ENCODE results near the gene SSR1. TPM values are rescaled to one million over a fixed set of nuclear protein-coding genes. Genes with fewer than 3 reads are reported as not detected.

SSR1 gene
- total and polyA plus RNA-seq, 2 experiments from 2014 or later, result 65.3 to 70.2 TPM

DNA sequence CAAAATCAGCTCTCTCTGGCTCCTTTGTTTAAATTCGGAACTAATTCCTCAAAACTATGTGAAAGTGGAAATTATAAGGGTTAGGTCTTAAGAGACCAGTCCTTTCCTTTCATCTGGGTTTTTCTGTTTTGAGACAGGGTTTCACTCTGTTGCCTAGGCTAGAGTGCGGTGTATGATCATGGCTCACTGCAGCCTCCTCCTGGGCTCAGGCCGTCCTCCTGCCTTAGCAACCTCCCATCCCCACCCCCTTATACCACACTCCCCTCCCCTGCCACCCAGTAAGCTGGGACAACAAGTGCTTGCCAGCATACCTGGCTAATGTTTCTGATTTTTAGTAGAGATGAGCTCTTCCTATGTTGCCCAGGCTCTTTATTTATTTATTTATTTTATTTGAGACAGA, 12.8 kb upstream of the SSR1 start:
- no peak overlapping the region for H3K4me2 ChIP-seq
- H3K4me3 Mint-ChIP-seq, result no peak overlapping the region
- no peaks in the 10 kb centered on the region for H3K79me2 ChIP-seq (replicated peaks; ENCODE audit: insufficient read depth)
- no peaks in the 10 kb centered on the region for H3F3A ChIP-seq (replicated peaks; ENCODE audit: low read depth)
- DNase-seq (ENCODE audit: low spot score) (no peak), ATAC-seq (no peak)
- H2AFZ ChIP-seq, result no peak overlapping the region
- H3K27me3 Mint-ChIP-seq (ENCODE audit: insufficient read depth, low read depth, poor library complexity), result peaks cover 1% of the 10 kb centered on the region
- no peaks in the 10 kb centered on the region for H3K9me2 ChIP-seq (ENCODE audit: insufficient read depth)
- TF ChIP-seq ZNF114 (CRISPR knock-in tag; IDR thresholded peaks at IDR 0.05), result no peak
- TF ChIP-seq, protein P1, sequence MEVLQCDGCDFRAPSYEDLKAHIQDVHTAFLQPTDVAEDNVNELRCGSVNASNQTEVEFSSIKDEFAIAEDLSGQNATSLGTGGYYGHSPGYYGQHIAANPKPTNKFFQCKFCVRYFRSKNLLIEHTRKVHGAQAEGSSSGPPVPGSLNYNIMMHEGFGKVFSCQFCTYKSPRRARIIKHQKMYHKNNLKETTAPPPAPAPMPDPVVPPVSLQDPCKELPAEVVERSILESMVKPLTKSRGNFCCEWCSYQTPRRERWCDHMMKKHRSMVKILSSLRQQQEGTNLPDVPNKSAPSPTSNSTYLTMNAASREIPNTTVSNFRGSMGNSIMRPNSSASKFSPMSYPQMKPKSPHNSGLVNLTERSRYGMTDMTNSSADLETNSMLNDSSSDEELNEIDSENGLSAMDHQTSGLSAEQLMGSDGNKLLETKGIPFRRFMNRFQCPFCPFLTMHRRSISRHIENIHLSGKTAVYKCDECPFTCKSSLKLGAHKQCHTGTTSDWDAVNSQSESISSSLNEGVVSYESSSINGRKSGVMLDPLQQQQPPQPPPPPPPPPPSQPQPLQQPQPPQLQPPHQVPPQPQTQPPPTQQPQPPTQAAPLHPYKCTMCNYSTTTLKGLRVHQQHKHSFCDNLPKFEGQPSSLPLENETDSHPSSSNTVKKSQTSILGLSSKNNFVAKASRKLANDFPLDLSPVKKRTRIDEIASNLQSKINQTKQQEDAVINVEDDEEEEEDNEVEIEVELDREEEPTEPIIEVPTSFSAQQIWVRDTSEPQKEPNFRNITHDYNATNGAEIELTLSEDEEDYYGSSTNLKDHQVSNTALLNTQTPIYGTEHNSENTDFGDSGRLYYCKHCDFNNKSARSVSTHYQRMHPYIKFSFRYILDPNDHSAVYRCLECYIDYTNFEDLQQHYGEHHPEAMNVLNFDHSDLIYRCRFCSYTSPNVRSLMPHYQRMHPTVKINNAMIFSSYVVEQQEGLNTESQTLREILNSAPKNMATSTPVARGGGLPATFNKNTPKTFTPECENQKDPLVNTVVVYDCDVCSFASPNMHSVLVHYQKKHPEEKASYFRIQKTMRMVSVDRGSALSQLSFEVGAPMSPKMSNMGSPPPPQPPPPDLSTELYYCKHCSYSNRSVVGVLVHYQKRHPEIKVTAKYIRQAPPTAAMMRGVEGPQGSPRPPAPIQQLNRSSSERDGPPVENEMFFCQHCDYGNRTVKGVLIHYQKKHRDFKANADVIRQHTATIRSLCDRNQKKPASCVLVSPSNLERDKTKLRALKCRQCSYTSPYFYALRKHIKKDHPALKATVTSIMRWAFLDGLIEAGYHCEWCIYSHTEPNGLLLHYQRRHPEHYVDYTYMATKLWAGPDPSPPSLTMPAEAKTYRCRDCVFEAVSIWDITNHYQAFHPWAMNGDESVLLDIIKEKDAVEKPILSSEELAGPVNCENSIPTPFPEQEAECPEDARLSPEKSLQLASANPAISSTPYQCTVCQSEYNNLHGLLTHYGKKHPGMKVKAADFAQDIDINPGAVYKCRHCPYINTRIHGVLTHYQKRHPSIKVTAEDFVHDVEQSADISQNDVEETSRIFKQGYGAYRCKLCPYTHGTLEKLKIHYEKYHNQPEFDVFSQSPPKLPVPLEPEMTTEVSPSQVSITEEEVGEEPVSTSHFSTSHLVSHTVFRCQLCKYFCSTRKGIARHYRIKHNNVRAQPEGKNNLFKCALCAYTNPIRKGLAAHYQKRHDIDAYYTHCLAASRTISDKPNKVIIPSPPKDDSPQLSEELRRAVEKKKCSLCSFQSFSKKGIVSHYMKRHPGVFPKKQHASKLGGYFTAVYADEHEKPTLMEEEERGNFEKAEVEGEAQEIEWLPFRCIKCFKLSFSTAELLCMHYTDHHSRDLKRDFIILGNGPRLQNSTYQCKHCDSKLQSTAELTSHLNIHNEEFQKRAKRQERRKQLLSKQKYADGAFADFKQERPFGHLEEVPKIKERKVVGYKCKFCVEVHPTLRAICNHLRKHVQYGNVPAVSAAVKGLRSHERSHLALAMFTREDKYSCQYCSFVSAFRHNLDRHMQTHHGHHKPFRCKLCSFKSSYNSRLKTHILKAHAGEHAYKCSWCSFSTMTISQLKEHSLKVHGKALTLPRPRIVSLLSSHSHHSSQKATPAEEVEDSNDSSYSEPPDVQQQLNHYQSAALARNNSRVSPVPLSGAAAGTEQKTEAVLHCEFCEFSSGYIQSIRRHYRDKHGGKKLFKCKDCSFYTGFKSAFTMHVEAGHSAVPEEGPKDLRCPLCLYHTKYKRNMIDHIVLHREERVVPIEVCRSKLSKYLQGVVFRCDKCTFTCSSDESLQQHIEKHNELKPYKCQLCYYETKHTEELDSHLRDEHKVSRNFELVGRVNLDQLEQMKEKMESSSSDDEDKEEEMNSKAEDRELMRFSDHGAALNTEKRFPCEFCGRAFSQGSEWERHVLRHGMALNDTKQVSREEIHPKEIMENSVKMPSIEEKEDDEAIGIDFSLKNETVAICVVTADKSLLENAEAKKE (CRISPR knock-in tag; IDR thresholded peaks at IDR 0.05), result no peak
- TF ChIP-seq, protein P2, sequence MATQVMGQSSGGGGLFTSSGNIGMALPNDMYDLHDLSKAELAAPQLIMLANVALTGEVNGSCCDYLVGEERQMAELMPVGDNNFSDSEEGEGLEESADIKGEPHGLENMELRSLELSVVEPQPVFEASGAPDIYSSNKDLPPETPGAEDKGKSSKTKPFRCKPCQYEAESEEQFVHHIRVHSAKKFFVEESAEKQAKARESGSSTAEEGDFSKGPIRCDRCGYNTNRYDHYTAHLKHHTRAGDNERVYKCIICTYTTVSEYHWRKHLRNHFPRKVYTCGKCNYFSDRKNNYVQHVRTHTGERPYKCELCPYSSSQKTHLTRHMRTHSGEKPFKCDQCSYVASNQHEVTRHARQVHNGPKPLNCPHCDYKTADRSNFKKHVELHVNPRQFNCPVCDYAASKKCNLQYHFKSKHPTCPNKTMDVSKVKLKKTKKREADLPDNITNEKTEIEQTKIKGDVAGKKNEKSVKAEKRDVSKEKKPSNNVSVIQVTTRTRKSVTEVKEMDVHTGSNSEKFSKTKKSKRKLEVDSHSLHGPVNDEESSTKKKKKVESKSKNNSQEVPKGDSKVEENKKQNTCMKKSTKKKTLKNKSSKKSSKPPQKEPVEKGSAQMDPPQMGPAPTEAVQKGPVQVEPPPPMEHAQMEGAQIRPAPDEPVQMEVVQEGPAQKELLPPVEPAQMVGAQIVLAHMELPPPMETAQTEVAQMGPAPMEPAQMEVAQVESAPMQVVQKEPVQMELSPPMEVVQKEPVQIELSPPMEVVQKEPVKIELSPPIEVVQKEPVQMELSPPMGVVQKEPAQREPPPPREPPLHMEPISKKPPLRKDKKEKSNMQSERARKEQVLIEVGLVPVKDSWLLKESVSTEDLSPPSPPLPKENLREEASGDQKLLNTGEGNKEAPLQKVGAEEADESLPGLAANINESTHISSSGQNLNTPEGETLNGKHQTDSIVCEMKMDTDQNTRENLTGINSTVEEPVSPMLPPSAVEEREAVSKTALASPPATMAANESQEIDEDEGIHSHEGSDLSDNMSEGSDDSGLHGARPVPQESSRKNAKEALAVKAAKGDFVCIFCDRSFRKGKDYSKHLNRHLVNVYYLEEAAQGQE (IDR thresholded peaks at IDR 0.05; ENCODE audit: unreplicated experiment), result no peak
- no peaks in the 10 kb centered on the region for H3K27me3 ChIP-seq (ENCODE audit: insufficient read depth)
- H3K36me3 ChIP-seq (ENCODE audit: insufficient read depth), result no peaks in the 10 kb centered on the region
- H3K27ac Mint-ChIP-seq, result no peak overlapping the region
- no peaks in the 10 kb centered on the region for H3K4me1 Mint-ChIP-seq
- no peak overlapping the region for H3K4me3 ChIP-seq
- H3K9me3 Mint-ChIP-seq, result no peaks in the 10 kb centered on the region
- H4K20me1 ChIP-seq (replicated peaks; ENCODE audit: insufficient read depth), result no peaks in the 10 kb centered on the region
- H3K36me3 Mint-ChIP-seq (ENCODE audit: low read depth), result no peaks in the 10 kb centered on the region
- H3K4me1 ChIP-seq (ENCODE audit: insufficient read depth), result no peaks in the 10 kb centered on the region
- H3K27ac ChIP-seq (ENCODE audit: low read depth), result no peak overlapping the region
